AG09319 (cell line): ENCODE results near the gene ANKRD44.

Experiments used
- DNase-seq: peaks from one replicate; pipeline ENCODE4 v3.0.0-alpha.2; 2010; ENCODE audit warnings: low read depth; ENCODE audit errors: extremely low read depth
- CTCF ChIP-seq: IDR thresholded peaks from 2 replicates; pipeline ENCODE4 v1.5.1; 2011; ENCODE audit warnings: low read depth, mild to moderate bottlenecking, inconsistent platforms, low read length, moderate library complexity

The ANKRD44 gene

DNA sequence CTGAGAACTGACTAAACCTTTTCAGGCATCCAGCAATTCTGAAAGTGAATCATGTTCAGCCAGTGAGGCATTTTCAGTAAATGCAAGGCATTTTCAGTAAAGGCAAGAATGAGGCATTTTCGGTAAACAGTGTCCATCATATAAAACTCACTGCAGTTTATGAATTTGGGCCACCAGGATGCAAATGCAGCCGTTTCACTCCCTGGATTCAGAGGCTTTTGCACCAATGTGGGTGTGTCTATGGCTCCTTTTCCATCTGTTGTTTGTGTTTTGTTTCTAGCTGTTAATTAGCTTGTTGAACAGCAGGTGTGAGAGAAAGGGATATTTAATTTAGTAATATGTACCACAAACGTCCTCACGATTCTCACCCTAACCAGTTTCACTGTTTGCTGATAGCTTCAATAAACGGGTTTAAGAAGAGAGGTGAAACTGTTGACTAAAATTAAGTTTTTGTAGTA lies 267.8 kb downstream of the ANKRD44 start:
- no peak for DNase-seq
- no peak for TF ChIP-seq CTCF

DNA sequence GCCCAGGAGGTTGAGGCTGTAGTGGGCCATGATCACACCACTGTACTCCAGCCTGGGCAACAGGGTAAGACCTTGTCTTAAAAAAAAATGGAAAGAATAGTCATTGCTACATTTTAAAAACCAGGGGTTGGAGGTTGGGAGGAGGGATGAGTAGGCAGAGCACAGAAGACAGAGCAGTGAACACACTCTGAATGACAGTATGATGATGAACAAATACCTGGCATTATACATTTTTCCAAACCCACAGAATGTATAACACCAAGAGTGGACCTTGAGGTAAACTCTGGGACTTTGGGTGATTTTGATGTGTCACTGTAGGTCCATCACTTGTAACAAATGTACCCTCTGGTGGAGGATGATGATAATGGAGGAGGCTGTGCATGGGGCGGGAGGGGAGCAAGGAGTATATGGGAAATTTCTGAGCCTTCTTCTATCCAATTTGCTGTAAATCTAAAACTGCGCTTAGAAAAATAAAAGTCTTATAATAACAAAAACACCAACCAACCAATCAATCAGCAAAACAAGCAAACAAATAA lies 272.6 kb downstream of the ANKRD44 start:
- no peak for TF ChIP-seq CTCF
- no peak for DNase-seq

DNA sequence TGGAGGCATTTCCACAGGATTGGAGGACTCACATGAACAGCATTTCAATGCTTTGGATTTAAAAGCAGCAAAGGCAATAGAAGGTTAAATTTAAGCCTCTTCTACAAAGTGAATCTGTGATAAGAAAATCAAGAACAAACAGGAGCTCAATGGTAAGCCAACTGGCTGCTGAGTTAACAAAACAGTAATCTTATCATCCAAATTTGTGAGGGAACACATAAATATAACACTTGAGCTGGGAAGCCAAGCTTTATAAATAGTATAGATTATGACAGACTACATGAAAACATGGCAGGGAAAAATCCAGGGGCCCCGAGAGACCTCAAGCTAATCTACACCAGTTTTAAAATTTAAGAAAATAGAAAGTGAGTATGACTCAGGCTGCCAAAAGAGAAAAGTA lies 275.6 kb downstream of the ANKRD44 start:
- TF ChIP-seq CTCF, result no peak
- no peak for DNase-seq

- DNase-seq, result no peak
- no peak for TF ChIP-seq CTCF
Measured at GRCh38 chr2:197034292-197034691, 276.3 kb downstream of the ANKRD44 start.

DNA sequence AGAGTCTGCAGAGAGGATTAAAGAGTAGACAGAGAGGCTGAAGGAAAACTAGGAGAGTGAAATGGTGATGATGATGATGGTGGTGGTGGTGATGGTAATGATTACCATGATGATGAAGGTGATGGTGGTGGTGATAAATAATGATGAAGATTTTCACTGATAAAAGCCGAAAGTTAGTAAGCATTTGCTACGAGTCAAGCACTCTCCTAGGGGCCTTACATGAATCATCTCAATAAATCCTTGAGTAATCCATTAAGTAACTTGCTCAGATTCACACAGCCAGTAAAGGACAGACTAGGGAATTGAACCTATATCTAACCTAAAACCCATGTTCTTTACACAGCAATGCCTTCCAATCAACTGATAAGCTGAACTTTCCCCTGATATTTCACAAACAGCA lies 277.4 kb downstream of the ANKRD44 start:
- DNase-seq, result no peak

GRCh38 chr2:197031803-197032202 lies 278.8 kb downstream of the ANKRD44 start:
- DNase-seq, result no peak
- TF ChIP-seq CTCF, result no peak

More for the DNA sequence above, 277.4 kb downstream of the ANKRD44 start:
- no peak for TF ChIP-seq CTCF

- DNase-seq, result no peak
- TF ChIP-seq CTCF, result no peak
Measured at GRCh38 chr2:197030090-197030489, 280.5 kb downstream of the ANKRD44 start.
